EL (cell line): ENCODE results near the gene ZBTB43.

Experiments
- DNase-seq: peaks from one replicate; pipeline ENCODE4 v3.0.0-alpha.2; 2016

ZBTB43 gene

DNA sequence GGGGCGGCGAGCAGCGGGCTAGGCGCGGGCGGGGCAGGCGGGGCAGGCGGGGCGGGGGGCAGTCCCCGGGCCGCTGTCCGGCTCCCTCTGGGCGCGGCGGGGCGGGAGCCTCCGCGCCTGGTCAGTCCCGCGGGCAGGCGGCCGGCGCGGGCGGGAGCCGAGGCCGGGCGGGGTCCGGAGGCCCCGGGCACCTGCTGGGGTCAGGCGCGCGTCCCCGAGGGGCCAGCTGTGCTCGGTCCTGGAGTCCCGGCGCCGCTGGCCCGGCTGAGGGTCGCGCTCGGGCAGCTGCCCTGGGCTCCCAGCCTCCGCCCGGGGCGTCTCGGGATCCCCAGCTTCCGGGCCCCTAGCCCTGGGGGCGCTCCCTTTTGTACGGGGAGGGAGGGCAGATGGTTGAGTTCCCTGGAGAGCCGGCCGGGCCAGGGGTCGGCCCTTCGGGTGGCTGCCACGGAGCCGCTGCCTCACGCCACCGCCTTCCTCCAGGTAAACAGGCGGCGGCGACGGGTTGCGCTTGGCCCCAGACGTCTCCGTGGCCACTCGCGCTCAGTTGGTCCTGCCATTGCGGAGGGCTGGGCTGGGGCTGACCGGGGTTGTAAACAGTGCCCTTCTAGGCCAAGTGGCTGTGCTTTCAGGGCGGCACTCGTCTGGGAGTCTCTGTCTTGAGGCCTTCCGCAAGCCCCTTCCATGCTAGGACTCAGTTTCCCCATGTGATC is 56.1 kb downstream of the ZBTB43 start:
- DNase-seq = peak; percentile 33

DNA sequence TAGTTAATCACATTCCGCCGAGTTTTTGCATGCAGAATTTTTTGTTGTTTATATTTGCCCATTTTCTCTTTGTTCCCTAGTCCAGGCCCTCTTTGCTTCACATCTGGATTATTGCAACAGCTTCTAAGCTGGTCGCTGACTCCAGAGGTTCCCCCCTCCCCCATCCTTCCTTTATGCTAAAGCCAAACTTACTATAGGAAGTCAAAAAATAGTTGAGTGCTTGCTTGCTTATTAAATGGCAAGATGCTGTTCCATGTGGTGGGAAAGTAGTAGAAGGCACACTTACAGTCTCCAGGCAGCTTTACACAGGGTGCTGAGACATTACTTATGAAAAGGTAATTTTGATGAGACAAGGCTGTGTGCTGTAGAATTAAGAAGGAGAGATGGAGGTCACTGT is 56.9 kb downstream of the ZBTB43 start:
- peak; percentile 33 for DNase-seq

DNA sequence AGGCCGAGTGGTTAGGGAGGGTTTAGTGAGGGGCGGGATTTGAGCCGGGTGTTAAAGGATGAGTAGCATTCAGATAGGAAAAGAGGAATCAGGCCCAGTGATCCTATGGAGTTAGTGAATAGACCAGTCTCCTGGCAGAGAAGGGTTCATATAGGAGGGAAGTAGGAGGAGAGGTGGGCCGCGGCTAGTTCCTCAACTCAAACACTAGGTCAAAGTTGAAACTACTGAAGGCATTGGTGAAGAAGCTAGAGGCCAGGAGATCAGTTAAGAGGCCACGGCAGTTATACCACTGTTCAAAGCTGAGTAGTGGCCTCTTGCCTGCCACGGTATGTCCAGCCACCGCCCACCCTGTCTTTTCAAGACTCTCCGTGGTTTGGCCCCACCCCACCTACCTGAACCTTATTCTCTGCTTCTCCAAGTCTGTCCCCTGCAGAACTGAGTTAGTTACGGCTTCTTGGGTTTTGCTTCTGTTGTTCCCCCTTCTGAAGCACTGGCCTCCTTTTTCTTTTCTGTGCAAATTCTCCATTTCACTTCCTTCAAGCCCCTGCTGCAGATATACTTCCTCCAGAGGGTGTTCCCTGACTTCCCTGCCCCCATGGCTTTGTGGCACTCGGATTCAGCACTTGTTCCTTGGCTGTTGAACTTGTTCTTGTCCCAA is 57.4 kb downstream of the ZBTB43 start:
- DNase-seq = peak; percentile 11

DNA sequence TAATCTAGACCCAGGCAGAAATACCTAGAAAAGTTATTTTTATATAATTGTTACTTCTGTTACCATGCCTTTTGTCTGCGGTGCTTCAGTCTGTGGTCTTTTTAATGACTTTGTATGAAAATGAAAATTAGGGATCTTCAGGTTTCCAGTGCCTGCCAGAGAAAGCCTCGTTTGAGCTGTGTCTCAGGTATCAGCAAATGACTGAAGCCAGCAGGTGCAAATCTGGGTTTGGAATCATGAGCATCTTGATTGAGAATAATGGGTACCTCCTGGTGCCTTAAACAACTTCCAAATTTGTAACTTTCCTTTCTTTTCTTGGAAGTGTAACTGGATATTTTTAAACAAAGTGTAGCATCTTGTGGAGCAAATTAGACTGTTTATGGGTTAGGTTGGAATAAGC is 59.9 kb downstream of the ZBTB43 start:
- DNase-seq = no peak

DNA sequence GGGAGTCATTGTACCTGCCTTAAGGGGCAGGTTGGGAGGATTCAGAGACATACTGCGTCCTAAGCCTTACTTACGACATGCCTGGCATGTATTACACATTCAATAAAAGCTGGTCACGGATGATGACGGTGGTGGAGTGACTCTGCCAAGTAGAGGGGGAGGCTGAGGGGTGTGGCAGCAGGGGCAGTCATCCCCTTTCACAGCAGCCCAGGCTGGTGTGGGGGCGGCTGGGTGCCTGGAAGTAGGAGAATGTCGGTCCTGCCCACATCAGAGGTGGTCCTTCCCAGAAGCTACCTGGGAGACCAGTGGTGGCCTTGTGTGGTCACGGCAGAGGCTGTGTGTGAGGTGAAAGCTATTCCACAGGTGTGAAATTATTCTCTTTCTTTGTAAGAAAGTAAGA is 64.5 kb downstream of the ZBTB43 start:
- no peak for DNase-seq

DNA sequence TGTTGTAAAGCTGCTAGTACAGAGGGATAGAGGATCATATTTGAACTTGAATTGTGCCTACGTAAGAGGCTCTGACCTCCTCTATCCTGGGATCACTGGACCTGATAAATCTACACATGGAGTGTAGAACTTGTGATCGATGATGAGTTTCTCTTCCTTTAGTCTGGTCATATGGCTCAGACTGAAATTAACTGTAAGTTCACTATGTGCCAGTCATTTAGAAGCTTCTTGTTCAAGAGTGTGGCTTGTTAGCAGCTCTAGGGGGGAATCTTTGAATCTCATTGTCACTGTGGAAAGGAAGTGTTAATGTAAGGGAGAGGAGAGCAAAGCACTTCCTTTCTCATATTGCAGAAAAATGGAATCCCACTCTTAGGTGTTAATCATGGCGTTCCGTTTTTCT is 67.7 kb downstream of the ZBTB43 start:
- no peak for DNase-seq

DNA sequence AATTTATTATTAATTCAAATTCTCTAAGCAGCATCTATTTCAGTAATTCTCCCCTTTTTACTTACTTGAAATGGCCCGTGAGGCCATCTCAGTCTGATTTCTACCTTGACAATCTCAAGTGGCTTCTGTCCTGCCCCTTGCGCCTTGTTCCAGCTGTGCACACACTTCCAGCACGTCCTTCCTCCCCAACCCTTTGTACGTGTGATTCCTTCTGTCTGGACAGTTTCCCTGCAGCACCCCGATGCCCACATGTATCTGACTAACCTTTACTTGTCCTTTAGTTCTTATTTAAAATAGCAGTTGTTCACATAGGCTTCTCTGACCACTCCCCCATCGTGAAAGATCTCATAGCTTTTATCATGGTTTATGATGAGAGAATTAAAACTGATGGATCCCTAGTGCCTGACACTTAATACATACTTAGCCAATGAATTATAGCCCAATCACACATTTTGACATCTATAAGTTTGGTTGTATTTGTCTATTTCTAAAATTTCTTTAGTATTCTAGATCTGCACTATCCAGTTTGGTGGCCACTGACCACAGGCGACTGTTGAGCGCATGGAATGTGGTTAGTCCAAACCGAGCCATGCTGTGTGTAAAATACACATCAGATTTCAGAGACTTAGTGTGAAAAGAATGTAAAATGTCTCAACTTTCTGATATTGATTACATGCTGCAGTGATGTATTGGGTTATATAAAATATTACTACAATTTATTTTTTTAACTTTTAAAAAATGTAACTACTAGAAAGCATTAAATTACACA is 69.9 kb downstream of the ZBTB43 start:
- no peak for DNase-seq

DNA sequence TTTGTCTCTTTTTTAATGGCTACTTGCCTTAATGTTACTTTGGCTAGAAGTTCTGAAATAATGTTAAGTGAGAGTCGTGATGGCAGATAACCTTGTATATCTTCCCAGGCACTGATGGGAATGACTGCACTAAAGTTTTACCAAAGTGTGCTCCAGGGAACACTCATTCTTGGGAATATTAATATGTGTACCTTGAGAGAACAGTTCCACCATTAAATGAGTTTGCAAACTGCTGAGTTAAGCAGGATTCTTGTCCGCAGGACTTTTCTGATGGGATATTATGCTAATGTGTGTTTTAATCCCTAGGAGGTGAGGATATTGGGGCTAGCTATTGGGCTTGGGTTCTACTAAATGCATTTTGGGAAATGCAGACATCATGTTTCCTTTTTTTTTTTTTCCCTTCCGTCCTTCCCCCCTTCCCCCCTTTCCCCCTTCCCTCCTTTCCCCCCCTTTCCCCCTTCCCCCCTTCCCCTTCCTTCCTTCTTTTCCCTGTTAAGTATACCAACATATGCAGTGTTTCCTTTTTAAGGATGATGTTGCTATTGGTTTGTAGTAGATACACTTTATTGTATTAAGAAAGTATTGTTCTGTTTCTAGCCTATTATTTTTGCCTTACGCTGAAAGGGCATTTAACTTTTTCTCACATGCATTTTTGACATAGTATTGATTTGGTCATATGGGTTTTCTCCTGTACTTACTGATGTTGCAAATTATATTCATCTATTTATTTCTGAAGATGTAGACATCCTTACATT is 71.1 kb downstream of the ZBTB43 start:
- DNase-seq = no peak

DNA sequence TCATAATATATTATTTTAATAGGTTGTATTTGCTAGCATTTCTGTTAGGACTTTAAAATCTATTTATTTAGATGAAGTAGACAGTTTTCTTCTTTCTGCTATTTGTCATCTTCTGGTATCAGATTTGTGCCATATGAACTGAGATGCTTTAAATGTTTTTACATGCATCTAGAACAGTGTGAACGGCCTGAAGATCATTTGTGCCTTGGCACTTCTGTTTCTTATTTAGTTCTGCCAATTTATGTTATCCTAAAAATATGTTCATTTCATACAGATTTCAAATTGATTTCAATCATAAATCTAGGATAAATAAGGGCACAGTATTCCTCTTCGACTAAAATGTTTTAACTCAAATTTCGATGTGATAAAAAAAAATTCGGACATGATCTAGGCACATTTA is 71.7 kb downstream of the ZBTB43 start:
- no peak for DNase-seq

DNA sequence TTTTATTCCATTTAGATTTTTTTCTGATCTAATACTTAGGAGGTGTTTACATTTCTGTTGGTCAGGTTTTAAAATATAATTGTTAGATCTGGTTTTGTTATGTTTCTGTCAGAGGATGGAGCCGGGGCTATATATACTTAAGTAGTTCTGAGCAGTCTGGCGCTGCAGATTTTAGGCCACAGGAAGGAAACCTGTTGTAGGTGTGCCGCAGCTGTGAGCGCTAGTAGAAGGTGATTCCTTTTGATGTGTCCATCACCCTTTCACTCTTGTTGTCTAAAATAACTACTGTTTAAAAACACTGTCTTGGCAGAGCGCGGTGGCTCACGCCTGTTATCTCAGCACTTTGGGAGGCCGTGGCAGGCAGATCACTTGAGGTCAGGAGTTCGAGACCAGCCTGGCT is 72.6 kb downstream of the ZBTB43 start:
- DNase-seq = no peak

DNA sequence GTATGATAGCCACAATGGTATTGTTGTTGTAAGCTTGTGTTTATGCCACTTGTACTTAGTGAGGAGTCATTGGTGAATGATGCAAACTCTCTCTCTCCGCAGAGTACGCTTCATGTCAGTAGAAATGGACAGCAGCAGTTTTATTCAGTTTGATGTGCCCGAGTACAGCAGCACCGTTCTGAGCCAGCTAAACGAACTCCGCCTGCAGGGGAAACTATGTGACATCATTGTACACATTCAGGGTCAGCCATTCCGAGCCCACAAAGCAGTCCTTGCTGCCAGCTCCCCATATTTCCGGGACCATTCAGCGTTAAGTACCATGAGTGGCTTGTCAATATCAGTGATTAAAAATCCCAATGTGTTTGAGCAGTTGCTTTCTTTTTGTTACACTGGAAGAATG is 74.4 kb downstream of the ZBTB43 start:
- DNase-seq = no peak

DNA sequence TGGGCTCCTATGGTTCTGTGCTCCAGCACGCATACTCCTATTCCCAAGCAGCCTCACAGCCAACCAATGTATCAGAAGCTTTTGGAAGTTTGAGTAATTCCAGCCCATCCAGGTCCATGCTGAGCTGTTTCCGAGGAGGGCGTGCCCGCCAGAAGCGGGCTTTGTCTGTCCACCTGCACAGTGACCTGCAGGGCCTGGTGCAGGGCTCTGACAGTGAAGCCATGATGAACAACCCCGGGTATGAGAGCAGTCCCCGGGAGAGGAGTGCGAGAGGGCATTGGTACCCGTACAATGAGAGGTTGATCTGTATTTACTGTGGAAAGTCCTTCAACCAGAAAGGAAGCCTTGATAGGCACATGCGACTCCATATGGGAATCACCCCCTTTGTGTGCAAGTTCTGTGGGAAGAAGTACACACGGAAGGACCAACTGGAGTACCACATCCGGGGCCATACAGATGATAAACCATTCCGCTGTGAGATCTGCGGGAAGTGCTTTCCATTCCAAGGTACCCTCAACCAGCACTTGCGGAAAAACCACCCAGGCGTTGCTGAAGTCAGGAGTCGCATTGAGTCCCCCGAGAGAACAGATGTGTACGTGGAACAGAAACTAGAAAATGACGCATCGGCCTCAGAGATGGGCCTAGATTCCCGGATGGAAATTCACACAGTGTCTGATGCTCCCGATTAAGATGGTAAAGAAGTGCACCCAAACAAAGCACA is 75.5 kb downstream of the ZBTB43 start:
- DNase-seq = no peak

DNA sequence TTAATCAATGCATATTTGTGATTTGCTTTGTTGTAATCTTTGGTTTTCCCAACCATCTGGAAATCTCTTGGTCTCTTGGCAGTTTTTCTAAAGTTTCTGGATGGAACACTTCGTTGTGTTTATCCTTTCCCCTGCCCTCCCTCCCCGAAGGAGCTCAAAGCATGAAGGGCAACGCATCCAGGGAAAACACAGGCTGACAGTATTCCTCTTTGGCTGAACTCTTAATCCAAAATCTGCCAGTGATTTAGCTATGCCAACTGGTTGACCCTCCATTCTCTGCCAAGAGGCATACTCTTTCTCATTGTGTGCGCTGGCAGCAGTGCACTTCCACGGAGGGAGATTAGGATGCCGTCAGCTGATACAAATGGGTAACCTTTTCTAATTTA is 76.1 kb downstream of the ZBTB43 start:
- no peak for DNase-seq

DNA sequence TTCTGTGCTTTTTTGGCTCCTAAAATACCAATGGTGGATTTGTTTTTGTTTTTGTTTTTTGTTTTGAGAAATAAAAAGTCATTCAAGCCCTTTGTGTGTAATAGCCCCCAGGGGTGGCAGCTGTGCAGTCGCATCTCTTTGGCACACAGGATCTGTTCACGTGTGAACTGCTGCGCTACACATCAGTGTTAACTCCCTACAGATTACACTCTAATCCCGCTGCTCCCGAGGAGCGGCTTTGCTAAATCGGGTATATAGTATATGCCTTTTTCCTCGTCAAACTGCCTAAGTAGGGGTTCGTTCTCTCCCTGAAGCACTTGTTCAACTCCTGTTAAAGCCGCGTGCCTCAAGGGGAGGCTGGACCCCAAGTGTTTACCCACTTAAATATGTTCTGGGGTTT is 77.9 kb downstream of the ZBTB43 start:
- DNase-seq = no peak

DNA sequence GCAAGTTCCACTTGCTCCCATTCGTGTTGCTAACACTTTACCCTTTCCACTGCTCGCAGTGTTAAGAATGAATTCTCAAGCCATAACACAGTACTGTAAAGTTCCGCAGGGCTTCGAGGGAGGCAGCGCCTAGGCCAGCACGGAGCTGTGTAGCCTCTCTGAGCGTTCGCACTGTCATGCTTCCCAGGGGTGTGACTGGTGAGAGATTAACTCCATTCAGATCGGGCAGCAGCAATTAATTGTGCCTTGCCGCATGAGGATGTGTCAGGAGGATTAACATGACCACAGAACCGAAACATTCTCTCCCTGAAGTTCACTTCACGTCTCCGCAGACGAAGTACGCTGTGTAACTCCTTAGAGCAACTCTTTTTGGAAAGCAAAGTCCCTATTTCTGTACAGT is 78.8 kb downstream of the ZBTB43 start:
- DNase-seq = no peak

DNA sequence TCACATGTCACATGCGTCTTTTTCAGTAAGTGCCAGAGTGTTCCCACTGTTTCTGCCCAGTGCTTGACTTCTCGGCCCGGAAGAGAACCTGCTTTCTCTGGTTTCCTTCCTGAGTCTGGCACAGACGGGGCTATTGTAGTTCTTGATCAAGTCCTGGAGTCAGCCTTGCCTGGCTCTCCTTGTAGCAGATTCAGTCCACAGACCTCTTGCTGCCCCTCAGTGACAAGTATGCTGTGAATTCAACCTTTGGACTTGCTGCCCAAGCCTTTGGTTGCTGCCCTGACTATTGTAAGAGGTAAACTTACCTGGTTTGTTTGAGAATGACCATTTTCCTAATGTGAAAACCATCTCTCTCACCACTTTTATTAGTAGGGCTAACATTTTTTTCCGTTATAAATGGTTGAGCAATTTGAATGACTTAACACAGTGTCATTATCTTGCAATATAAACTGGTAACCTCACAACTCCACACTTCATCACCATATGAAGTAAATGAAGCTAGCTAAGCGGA is 80.3 kb downstream of the ZBTB43 start:
- DNase-seq = no peak

DNA sequence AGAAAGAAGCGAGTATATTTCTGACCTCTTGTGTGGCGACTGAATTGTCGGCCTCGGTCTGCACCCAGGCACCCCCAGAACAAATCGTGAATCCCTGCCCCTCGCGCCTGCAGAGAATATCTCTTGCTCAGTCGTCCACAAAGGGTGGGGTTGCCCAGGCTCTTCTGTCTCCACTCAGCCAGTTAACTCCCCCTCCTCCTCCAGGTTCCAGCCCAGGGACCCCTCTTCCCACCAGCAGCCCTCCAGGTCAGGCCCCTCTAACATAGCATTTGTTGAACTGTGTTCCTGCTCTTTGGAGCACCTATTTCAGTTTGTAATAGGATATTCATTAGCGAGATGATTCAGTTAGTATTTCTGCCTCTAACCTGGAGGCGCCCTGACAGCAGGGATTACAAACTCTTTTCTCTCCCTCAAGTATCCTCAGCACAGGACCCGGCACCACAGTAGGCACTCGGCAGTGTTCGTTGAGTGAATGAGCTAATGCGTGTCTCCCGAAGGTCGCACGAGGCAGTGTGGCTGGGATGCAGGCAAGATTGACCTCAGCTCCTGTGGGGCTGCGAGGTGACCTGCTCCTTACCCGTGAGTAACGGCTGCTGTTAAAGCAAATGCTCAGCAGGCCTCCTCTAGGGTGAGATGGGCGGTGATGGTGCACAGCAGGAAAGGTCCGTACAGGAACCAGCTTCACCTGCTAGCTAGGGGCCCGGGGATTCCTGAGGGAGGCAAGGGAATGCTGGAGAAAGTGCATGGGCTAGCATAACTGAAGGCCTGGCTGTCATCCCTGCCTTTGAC is 81.4 kb downstream of the ZBTB43 start:
- no peak for DNase-seq

DNA sequence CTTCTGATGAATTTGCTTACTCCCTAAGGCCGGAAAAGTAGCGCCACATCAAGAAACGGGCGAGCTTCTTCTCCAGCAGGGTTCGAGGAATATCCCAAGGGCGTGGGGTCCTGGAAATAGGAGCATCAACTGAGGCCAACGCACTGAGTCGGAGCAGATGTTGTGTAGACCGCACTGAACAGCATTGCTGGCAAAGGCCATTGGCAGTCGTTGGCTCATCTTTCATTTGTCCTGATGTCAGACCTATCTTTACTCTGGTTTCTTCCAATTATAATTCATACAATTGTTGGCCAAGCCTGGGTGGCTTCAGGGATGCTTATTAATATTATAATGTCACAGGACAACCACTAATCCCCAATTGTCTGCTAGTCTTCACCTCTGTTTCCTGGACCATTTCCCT is 82.1 kb downstream of the ZBTB43 start:
- no peak for DNase-seq
